Stimulated activated CD8-positive, alpha-beta memory T cell treated with anti-CD3 and anti-CD28 coated beads, Interleukin-2, amount 100 ng/mL, for 48 hours (primary cell): ENCODE data around the gene DDN.

Experiments used
- DNase-seq, 2 donors: peaks; one replicate each; pipeline ENCODE4 v3.0.0-alpha.2; 2020; ENCODE audit warnings: low read depth in 2 of 2

The DDN gene

DNA sequence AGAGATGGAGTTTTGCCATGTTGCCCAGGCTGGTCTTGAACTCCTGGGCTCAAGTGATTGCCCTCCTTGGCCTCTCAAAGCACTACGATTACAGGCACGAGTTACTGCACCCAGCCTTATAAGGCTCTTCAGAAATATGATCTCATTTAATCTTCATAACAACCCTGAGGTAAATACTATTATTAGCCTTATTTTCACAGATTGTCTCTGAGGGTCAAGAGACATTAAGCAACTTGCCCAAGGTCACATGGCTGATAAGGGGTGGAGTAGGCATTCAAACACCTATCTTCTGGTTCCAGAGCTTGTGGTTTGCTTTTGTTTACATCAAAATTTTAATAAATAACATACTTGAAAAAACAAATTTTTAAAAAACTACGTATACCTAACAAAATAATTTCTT is 14.3 kb upstream of the DDN start:
- DNase-seq = no peak

DNA sequence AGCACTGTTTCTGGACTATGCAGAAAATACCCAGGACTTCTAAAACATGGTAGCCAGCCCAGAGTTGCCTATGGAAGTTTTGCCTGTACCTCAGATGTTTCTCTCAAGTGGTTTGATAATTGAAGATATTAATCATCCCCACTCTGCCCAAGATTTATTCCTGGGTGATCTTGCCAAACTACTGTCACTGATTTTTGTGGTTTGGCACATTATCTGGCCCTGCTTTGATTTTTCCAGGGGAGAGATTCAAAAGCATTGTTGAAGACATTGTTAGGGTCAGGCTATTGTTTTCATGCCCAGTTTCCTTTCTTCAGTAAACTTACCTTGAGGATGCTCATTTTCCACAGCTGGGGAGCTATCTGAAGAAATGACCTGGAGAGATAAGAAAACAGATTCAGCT is 13.6 kb upstream of the DDN start:
- DNase-seq = no peak

DNA sequence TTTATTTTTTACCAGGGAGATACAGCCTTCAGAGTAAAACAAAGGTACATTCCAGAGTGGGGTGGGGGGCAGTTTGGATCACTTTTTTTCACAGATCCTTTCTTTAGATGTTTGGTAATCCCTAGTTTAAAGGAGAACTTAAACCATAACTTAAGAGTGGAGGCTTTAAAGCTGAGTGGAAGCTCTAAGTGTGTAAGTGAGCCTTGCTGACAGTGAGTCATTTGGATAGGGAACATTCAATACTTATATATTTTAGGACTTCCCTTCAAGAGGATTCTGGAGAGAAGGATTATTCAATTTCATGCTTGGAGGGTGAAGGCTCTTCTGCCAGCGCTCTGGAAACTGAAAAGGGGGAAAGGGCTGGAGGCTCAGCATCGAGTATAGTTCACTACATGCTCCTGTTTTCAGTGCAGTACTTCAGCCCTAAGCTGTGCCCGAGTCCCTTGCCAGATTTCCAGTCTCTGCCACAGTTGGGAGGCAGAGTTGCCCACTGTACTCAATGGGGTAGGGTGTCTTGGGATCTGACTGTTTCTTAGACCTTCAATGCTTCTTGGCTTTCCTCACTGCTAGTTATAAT is 11.0 kb upstream of the DDN start:
- DNase-seq = no peak

DNA sequence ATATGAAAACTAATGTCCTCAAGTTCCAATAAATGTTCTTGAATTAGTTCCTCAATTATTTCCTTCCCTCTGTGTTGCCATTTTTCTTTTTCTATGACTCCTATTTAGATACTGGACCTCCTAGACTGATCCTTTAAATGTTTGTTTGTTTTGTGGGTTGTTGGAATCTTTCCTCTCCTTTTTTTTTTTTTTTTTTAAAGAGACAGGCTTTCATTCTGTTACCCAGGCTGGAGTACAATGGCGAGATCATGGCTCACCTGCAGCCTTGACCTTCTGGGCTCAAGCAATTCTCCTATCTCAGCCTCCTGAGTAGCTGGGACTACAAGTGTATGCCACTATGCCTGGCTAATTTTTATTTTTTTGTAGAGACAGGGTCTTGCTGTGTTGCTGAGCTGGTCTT is 9.8 kb upstream of the DDN start:
- DNase-seq = no peak

DNA sequence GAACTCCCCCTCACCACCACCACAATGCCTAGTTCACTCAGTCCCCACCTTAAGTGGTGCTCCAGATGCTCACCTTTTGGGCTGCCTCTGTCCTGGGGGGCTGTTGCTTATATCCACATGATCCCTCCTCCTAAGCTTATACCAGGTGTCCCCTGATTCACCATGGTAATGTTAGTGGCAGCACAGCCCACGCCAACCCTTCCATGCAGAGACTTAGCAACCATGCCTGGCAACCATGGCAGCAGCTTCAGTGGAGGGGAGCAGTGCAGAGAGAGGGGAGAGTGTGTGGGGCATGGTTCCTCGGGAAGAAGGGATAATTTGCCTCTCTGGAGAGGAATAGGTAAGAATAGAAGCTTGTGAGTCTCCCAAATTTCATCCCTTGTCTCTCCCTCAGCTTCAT is 1.2 kb upstream of the DDN start:
- DNase-seq = no peak

DNA sequence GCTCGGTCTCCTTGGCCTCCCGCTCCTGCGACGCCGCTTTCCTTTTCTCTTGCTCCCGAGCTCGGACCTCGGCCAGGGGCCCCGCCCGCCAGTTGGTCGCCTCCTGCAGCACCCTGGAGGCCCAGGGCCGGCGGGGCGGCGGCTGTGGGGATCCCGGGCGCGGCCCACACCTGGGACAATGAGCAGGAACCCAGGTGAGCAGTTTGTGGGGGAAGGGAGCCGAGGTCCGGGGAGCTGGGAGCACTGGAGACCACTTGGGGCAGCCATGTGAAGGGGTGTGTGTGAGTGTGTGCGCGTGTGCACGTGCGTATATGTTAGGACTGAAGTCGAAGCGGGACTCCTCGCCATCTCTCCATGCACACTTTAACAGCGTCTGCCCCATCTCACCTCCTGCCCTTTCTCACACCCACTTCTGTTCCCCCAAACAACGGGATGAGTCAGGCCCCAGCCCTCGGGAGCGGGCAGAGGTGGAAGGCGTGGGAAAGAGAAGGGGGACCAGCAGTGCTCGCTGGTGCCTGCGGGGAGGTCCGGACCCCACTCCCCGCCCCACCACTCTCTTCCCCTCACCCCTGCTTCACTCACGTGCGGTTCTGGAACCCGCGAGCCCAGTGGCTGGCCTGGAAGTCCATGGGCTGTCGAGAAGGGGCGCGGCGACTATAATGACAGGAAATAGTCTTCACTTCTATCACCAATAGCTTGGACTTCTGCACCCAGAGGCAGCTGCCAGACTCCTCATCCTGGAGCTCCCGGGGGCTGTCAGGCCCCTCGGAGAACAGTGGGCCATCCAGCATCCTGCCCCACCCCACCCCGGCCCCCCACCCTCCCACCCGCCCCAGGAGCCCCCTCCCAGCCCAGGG is 450 bp downstream of the DDN start:
- no peak for DNase-seq

DNA sequence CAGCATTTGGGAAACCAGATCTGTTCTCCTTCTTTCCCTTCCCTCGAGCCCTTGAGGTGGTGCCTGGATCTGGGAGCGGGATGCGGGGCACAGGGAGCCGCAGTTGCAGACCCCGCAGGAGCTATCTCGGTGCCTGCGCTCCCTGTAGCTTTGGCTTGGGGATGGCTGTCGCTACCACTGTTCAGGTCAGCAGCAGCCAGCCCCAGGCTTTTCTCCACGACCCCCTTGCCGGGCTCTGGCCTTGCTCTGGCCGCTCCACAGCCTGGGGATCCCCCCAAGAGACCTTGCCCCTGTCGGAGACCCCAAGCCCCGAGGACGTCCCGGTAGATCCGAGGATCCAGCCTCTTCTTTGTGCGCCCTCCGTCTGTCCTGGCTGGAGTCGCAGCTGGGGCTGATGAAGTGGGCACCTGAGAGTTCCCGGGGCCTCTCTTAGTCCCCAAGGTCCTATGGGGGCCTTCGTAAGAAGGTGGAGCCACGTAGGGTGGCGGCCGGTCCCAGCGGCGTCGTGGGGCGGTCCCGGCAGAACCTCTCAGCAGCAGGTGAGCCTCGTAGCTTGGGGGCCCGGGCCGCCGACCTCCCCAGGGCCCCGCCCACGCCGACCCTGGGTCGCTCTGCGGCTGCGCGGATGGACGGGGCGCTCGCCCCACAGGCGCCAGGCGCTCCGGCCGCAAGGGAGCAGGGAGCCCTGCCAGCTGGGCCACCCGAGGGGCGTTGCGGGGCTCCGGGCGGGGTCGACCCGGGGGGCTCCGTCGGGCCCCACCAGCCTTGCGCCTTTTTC is 1.3 kb downstream of the DDN start:
- DNase-seq = no peak

DNA sequence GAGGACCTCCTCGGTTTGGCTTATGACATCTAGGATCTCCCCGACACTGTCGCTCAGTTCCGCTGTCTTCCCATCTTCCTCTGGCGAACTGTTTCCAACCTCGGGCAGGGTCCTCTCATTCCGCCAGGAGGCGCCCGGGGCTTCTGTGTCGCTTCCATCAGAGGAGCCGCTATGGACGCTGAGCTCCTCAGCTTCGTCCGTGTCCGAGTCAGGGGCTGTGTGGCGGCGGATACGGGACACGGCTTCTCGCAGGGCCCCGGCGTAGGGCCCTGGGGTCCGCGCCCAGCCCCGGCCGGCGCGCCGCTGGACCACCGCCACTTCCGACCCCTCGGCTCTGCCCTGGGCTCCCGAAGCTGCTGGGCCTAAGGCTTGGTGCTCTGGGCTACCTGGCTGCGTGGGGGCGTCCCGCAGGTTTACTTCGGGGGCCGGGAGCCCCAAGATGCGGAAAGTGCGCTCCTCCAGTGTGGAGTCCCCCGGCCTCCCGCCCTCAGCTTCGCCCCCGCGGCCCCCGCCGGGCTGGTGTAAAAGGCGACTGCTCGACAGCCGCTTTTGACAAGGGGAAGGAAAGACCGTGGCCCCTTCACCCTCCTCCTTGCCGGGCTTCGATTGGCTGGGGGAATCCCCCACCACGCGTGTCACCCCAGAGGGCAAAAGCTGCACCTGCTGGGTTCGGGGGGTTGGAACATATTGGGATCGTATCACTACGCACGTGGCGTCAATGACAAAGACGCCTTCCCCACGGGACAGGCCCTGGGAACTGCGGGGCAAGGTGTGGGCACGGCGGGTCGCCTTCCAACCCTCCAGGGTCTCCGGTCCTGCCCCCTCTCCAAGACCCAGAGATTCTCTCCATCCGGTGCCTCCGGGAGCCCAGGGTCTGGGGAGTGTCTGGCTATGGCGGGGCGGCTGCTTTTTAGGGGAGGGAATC is 2.1 kb downstream of the DDN start:
- DNase-seq = peak in 1 of 2 donors; percentile 58

DNA sequence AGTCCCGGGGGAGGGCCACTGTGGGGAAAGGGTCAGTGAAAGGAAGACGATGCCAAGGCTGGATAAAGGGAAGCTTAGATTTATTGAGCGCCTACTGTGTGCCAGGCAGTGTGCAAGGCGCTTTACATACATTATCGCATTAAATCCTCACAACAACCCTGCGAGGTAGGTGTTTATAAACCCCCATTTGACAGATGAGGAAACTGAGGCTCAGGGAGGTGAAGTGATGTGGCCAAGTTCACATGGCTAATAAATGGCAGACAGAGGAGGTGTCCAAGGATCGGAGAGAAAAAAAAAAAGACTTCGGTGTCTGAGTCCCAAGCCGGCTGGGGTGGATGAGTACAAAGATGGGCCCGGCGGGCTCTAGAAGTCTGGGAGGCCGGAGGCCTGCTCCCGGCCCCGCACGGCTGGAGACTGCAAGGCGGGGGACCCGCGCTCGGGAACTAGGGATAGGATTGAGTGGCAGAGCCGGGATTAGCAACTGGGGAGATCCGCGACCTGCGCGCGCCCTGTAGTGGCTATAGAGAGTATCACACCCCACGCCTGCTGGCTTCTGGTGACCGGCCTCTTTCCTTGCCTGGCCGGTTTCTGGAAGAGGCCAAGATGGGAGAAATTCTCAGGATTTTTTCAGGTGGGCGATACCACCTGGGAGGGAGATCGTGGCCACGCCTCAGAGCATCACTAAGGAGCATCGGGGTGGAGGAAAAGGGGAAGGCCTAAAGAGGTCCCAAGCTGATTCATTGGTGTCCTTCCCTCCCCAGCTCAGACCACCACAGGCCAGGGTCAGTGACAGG is 3.9 kb downstream of the DDN start:
- peak in 1 of 2 donors; percentile 37 for DNase-seq

DNA sequence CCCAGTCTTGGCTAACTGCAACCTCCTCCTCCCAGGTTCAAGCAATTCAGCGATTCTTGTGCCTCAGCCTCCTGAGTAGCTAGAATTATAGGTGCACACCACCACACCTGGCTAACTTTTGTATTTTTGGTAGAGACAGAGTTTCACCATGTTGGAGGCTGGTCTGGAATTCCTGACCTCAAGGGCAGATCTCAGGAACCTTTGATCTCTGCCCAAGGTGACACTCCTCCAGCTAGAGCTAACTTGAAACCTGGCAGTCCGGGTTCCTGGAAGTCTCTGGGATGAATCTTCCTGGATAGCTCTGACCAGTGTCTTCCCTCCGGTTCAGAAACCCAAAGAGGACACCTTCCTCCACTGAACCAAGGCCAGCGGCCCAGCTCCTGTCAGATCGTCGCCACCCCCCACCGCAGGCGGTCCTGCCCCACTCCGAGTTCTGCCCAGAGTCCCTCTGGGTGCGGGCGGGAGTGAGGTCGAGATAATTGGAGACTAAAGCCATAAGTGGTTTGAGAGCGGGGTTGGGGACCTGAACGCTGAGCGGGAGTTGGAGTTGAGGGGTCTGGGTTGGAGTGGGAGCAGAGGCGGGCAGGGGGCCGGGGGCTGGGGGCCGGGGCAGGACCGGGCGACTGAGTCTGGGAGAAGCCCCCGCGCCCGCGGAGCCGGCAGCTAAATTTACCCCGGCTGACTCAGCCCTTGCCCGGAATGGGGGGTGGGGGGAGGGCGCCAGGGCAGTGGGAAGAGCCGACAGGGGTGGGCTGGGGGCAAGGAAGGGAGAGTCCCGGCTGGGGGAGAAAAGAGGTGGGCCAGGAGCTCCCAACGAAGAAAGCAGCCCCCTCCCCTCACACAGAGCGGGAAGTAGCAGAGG is 4.7 kb downstream of the DDN start:
- DNase-seq = no peak

DNA sequence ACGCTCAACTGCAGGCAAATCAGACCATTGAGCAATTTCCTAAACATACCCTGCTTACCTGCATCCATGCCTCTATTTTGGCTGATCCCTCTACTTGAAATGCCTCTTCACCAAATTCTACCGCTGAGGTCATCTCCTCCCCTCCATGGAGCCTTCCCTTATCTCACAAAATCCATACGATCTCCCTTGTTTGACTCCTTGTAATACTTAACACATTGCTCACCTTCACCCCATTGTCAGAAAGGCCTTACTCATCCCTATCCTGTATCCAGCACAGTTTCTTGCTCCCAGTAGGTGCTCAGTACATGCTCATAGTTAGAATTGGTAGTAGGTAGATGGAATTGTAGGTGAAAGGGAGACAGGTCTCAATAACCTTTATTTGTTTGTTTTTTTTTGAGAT is 5.4 kb downstream of the DDN start:
- DNase-seq = no peak

DNA sequence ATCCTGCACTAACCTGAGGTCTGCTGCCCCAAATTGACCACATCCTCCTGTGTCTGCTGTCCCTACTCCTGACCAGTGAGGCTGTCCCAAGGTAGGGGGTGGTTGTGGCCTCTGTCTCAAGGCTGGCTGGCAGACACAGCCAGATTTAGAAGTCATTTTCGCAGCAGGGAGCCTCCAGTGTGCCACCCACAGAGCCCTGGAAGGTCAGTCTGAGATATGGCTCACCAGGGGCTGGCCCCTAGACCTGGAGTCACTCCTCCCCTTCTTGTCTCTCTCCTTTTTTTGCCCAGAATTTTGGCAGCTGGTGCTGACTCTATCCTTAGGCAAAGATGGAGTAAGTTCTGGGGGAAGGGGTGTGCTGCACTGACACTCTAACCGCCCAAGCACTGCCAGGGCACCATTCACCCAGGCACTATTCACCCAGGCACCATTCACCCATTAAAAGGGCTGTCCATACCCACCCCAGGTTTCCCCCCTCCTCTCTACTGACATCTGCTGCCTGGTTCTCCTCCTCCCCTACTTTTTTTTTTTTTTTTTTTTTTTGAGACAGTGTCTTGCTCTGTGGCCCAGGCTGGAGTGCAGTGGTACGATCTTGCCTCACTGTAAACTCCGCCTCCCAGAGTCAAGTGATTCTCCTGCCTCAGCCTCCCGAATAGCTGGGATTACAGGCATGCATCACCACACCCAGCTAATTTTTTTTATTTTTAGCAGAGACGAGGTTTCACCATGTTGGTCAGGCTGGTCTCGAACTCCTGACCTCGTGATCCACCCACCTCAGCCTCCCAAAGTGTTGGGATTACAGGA is 7.7 kb downstream of the DDN start:
- no peak for DNase-seq

DNA sequence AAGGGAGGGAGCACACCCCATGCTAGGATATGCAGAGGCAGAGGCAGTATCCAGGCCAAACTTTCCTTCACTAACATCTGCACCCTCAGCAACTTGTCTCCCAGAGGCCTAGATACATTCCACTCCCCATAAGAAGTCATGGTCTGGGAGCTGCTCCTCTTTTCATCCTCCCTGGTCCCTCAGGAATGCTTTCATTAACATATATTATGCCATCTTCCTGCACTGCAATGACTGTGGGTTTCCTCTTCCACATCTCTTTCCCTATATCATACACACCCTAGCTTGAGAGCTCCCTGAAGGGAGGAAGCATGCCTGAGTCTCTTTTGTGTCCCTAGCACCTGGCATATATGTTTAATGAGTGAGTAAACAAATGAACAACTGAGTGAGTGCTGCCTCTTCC is 8.6 kb downstream of the DDN start:
- DNase-seq = no peak

DNA sequence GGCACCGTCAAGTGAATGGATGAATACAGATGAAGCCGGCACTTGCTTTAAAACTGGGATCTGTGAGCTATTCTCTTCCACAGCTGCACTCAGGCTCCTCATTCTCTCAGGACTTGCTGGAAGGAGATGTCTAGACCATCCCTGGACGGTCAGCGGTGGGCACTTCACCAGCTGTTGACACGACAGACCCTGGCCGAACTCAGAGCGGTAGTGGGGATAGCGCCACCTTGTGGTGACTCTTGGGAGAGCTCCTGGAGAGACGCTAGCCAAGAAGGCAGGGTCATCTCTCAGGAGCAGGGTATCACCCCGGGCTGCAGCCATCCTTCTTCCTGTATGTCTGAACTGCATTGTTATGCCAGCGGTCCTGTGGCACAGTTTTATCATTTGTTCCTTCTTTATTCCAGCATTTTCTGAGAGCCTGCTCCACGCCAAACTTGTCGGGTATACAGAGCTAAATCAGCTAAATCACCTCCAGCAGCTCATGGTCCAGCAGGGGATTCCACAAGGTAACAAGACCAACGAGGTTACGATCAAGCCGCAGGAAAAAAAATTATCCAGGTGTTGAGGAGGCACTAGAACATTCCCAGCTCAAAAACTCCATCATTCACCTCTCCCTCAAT is 11.0 kb downstream of the DDN start:
- DNase-seq = peak; percentile 65 to 74

DNA sequence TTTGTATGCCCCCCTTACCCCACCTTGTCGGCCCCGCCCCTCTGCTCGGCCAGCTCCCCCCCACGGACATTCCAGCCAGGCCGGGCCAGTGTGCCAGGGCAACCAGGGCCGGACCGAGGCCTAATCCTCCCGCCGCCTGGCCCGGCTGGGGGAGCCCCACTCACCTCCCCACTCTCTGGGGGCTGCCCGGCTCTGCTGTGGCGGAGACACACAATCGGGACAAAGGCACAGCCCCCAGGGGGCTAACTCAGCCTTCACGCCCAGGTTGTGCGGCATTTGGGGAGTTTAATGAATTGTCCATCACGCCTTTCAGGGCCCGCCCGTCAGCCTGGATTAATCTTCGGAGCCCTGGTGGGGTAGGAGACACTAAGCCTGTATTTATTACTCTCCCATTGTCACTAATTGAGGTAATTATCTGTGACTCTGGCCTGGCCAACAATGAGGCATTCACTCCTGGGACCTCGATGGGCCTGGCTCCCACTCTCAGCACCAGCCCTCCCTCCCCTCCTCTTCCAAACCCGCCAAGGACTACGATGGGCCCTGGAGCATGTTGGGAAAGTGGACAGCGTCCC is 12.4 kb downstream of the DDN start:
- no peak for DNase-seq

DNA sequence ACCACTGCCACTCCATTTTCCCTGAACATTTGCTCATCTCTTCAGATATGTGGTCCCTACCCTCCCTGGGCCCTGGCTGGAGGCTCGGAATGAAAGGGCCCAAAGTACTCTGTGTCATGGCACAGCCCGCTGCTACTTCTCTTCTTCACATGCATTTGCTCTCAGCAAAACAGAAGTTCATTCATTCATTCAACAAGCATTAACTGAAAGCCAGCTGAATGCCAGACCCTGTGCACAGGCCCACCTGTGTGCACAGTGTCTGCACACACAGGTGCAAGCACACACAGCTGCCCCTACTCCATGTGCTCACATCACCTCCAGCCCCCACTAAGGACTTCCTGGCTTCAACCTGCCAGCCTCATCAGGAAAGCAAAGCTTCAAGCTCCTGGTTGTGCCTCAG is 13.3 kb downstream of the DDN start:
- no peak for DNase-seq

DNA sequence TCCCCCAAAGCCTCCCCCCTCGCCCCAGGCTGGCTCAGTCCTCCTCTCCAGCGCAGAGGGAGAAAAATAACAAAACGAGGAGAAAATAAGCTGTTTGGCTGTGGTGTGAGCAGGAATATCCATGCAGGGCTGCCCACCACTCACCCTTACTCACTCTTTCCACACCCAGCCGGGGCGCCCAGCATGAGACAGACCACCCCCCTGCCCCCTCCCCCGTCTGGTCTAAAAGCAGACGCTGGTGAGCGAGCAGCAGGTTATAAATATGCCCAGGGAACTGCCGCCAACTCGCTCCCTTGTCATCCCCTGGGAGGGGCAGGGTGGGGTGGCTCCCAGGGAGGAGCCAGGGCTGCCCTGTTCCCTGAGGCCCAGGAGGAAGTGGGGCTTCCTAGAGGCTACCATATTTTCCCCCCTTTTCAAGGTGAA is 13.7 kb downstream of the DDN start:
- no peak for DNase-seq

DNA sequence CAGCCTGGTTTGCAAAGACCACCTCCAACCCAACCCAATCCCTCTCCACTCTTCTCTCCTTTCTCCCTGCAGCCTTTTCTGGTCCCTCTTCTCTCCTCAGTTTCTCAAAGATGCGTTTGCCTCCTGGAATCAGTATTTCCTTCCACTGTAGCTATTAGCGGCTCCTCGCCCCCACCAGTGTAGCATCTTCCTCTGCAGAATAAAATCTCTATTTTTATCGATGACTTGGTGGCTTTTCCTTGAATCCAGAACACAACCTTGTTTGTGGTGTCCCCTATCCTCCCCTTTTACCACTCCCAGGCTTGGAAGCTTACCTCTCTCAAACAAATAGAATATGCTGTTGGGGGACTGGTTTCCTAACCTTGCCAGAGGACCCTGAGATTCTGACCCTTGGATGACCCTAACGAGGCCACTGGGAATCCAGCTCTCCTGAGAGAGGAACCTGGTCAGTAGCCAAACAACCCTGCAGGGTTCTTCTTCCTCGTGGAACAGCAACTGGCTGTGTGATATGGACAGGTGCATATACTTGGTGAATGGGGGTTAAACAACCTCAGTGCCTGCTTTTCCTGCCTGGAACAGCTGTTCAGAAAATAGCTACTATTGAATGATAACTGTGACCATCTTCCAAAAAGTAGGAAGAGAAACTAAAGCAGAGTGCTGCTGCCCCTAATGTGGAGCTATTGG is 16.6 kb downstream of the DDN start:
- no peak for DNase-seq
